Keratinocyte (primary cell): ENCODE measurements around the gene RSPRY1. TPM values are rescaled to one million over a fixed set of nuclear protein-coding genes. Genes with fewer than 3 reads are reported as not detected.

Source experiments
- DNase-seq: peaks from one replicate; pipeline ENCODE4 v3.0.0-alpha.2; 2011; ENCODE audit warnings: low read depth, missing footprints, low spot score
- FAIRE-seq: peaks from 2 replicates; lab custom pipeline; 2011; peaks lifted over from hg19 to GRCh38; lab: Jason Lieb, UNC
- H2AFZ ChIP-seq: 2 replicates; pipeline ENCODE4 v1.6.0; 2012; ENCODE audit warnings: low read length, control low read depth, inconsistent platforms; ENCODE audit not compliant: control insufficient read depth
- H3K27ac ChIP-seq: 2 replicates; pipeline ENCODE4 v1.5.1; 2011; ENCODE audit warnings: low read length; ENCODE audit not compliant: control insufficient read depth, insufficient read depth
- H3K27me3 ChIP-seq: 3 replicates; pipeline ENCODE4 v1.6.0; 2011; ENCODE audit warnings: low read length; ENCODE audit not compliant: control insufficient read depth, insufficient read depth; ENCODE audit errors: extremely low read depth
- H3K36me3 ChIP-seq, 2 experiments: 2 replicates in 1 of 2; 3 replicates in 1 of 2; pipeline ENCODE4 v1.5.1; 2011; ENCODE audit warnings: low read length in 2 of 2, mild to moderate bottlenecking in 1 of 2; ENCODE audit not compliant: control insufficient read depth in 2 of 2, insufficient read depth in 2 of 2; ENCODE audit errors: extremely low read depth in 1 of 2
- H3K4me1 ChIP-seq: 3 replicates; pipeline ENCODE4 v1.5.1; 2011; ENCODE audit warnings: low read length; ENCODE audit not compliant: control insufficient read depth, insufficient read depth; ENCODE audit errors: extremely low read depth
- H3K4me2 ChIP-seq: 3 replicates; pipeline ENCODE4 v1.6.0; 2011; ENCODE audit warnings: low read depth, low read length; ENCODE audit not compliant: control insufficient read depth, insufficient read depth; ENCODE audit errors: extremely low read depth
- H3K4me3 ChIP-seq, 3 experiments: fragments of 200-600 bp in 1 of 3; sonication (generic) in 1 of 3; 2 replicates in 2 of 3; 3 replicates in 1 of 3; pipeline ENCODE4 v1.5.1; 2011 to 2016; ENCODE audit warnings: low read length in 3 of 3, mild to moderate bottlenecking in 3 of 3, control low read depth in 2 of 3, inconsistent platforms in 1 of 3, low read depth in 1 of 3, mixed read lengths in 1 of 3, mixed run types in 1 of 3, moderate library complexity in 1 of 3; ENCODE audit not compliant: control insufficient read depth in 2 of 3, insufficient read depth in 2 of 3; ENCODE audit errors: extremely low read depth in 1 of 3
- H3K79me2 ChIP-seq: 2 replicates; pipeline ENCODE4 v1.6.0; 2012; ENCODE audit warnings: low read length; ENCODE audit not compliant: control insufficient read depth, insufficient read depth
- H3K9ac ChIP-seq: 3 replicates; pipeline ENCODE4 v1.6.0; 2011; ENCODE audit warnings: low read length; ENCODE audit not compliant: control insufficient read depth, insufficient read depth; ENCODE audit errors: extremely low read depth
- H3K9me1 ChIP-seq: 3 replicates; pipeline ENCODE4 v1.6.0; 2011; ENCODE audit warnings: low read length; ENCODE audit not compliant: control insufficient read depth, insufficient read depth; ENCODE audit errors: extremely low read depth
- H3K9me3 ChIP-seq: 2 replicates; pipeline ENCODE4 v1.5.1; 2012; ENCODE audit warnings: low read depth, low read length; ENCODE audit not compliant: control insufficient read depth
- H4K20me1 ChIP-seq: 3 replicates; pipeline ENCODE4 v1.6.0; 2011; ENCODE audit warnings: low read length; ENCODE audit not compliant: control insufficient read depth, insufficient read depth; ENCODE audit errors: extremely low read depth
- CTCF ChIP-seq, 3 experiments: IDR thresholded peaks in 1 of 3; conservative IDR thresholded peaks in 1 of 3; optimal IDR thresholded peaks in 1 of 3; 2 replicates in 2 of 3; 3 replicates in 1 of 3; pipeline versions ENCODE3 to v1.5.1; 2011; ENCODE audit warnings: low read length in 3 of 3, mild to moderate bottlenecking in 3 of 3, moderate library complexity in 2 of 3, control low read depth in 1 of 3, inconsistent platforms in 1 of 3; ENCODE audit not compliant: insufficient read depth in 2 of 3; ENCODE audit errors: extremely low read depth in 1 of 3
- EZH2 ChIP-seq: IDR thresholded peaks from one replicate; pipeline ENCODE4 v1.6.1; 2012; ENCODE audit warnings: inconsistent platforms, mild to moderate bottlenecking, low read length, moderate library complexity
- dilution Hi-C: fragments of 300-500 bp; cut with MboI; formaldehyde crosslinking; loops from one replicate; pipeline ENCODE4 v1.7.0; 2020; ENCODE audit warnings: low sequenced_read_pairs; ENCODE audit not compliant: extremely low pct_ligation_motif_present
- polyA plus RNA-seq, 5 experiments: library from polyadenylated mRNA; depleted of rRNA in 3 of 5; stranded (reverse) in 3 of 5; stranded (forward) in 1 of 5; unstranded in 1 of 5; fragments of >200 nt; gene quantifications; 1 replicate in 1 of 5; 2 replicates in 3 of 5; 3 replicates in 1 of 5; pipeline versions ENCODE4 v1.2.1 to v1.2.3, GENCODE V29; 2011 to 2012; ENCODE audit warnings: missing spikeins in 2 of 5, low read depth in 1 of 5, low replicate concordance in 1 of 5

The RSPRY1 gene
- polyA plus RNA-seq, 1 donor (not counting 4 experiments of a cell fraction or from before 2014, with no cell fraction given), result 42.2 TPM

GRCh38 chr16:57258226-57258909 is 72.2 kb downstream of the RSPRY1 start:
- dilution Hi-C loops, result no loop called here
- H2AFZ ChIP-seq, result no peak overlapping the region
- no peaks in the 10 kb centered on the region for H3K9me1 ChIP-seq
- DNase-seq (no peak), FAIRE-seq (no peak)
- no peak overlapping the region for H3K4me2 ChIP-seq
- TF ChIP-seq EZH2, result no peak
- no peak for TF ChIP-seq CTCF (optimal IDR thresholded peaks at IDR 0.05 in 1 of 3, IDR thresholded peaks at IDR 0.05 in 1 of 3, conservative IDR thresholded peaks at IDR 0.05 in 1 of 3; ENCODE audit: extremely low read depth in 1 of 3, insufficient read depth in 2 of 3, low read length in 3 of 3)
- no peak overlapping the region for H3K27ac ChIP-seq
- H4K20me1 ChIP-seq, result no peaks in the 10 kb centered on the region
- H3K36me3 ChIP-seq, result peaks cover 0 to 1% of the 10 kb centered on the region in 2 experiments
- peaks cover 49% of the 10 kb centered on the region for H3K4me1 ChIP-seq
- no peaks in the 10 kb centered on the region for H3K79me2 ChIP-seq
- H3K9ac ChIP-seq, result no peak overlapping the region
- H3K27me3 ChIP-seq, result no peaks in the 10 kb centered on the region
- H3K4me3 ChIP-seq, result no peak overlapping the region
- no peaks in the 10 kb centered on the region for H3K9me3 ChIP-seq

- TF ChIP-seq CTCF (optimal IDR thresholded peaks at IDR 0.05 in 1 of 3, IDR thresholded peaks at IDR 0.05 in 1 of 3, conservative IDR thresholded peaks at IDR 0.05 in 1 of 3; ENCODE audit: extremely low read depth in 1 of 3, insufficient read depth in 2 of 3, low read length in 3 of 3) (no peak), EZH2 (no peak)
- Histone ChIP-seq H3K4me2 (no peak overlapping the region), H3K9me3 (no peaks in the 10 kb centered on the region), H3K79me2 (no peaks in the 10 kb centered on the region), H3K27ac (peak overlapping the region; percentile 31), H4K20me1 (no peaks in the 10 kb centered on the region), H3K9me1 (no peaks in the 10 kb centered on the region), H3K4me3 (no peak overlapping the region), H2AFZ (no peak overlapping the region), H3K4me1 (peaks cover 51% of the 10 kb centered on the region), H3K36me3 (peaks cover 0 to 1% of the 10 kb centered on the region in 2 experiments), H3K9ac (no peak overlapping the region), H3K27me3 (no peaks in the 10 kb centered on the region)
- dilution Hi-C loops, result no loop called here
- DNase-seq (no peak), FAIRE-seq (no peak)
Observed at GRCh38 chr16:57258910-57259475, 72.9 kb downstream of the RSPRY1 start.
